DND-41 (cell line): ENCODE results near the gene GAS5.

Source experiments
- ATAC-seq: fragments of 200-7000 bp; cut with Tn5 transposase; 3 replicates; pipeline ENCODE4 v1.9.1; 2021; ENCODE audit warnings: low read depth; ENCODE audit not compliant: insufficient read depth
- DNase-seq: peaks from one replicate; pipeline ENCODE4 v3.0.0-alpha.2; 2020
- H2AFZ ChIP-seq: 2 replicates; pipeline ENCODE4 v1.6.0; 2012; ENCODE audit warnings: low read depth, low read length
- H3K27ac ChIP-seq: 2 replicates; pipeline ENCODE4 v1.5.1; 2012; ENCODE audit warnings: low read length, inconsistent platforms
- H3K27me3 ChIP-seq: fragments of 200-600 bp; sonication (generic); 2 replicates; pipeline ENCODE4 v1.6.0; 2012; ENCODE audit warnings: low read length, mild to moderate bottlenecking, inconsistent platforms; ENCODE audit not compliant: insufficient read depth, poor library complexity
- H3K36me3 ChIP-seq: 2 replicates; pipeline ENCODE4 v1.5.1; 2012; ENCODE audit warnings: low read length, inconsistent platforms; ENCODE audit not compliant: insufficient read depth
- H3K4me1 ChIP-seq: 2 replicates; pipeline ENCODE4 v1.5.1; 2012; ENCODE audit warnings: mild to moderate bottlenecking, low read length; ENCODE audit not compliant: insufficient read depth
- H3K4me2 ChIP-seq: 2 replicates; pipeline ENCODE4 v1.6.0; 2012; ENCODE audit warnings: mild to moderate bottlenecking, moderate library complexity, low read length, inconsistent platforms; ENCODE audit not compliant: insufficient read depth
- H3K4me3 ChIP-seq, 2 experiments: fragments of 200-600 bp in 1 of 2; shearing (Covaris generic) in 1 of 2; 2 replicates each; pipeline ENCODE4 v1.5.1; 2012 to 2016; ENCODE audit warnings: inconsistent platforms in 2 of 2, low read length in 2 of 2, mild to moderate bottlenecking in 2 of 2, low read depth in 1 of 2, moderate library complexity in 1 of 2
- H3K79me2 ChIP-seq: 2 replicates; pipeline ENCODE4 v1.6.0; 2012; ENCODE audit warnings: low read length, inconsistent platforms; ENCODE audit not compliant: insufficient read depth
- H3K9ac ChIP-seq: 2 replicates; pipeline ENCODE4 v1.6.0; 2012; ENCODE audit warnings: low read depth, mild to moderate bottlenecking, inconsistent platforms, low read length, moderate library complexity
- H3K9me3 ChIP-seq: 2 replicates; pipeline ENCODE4 v1.5.1; 2012; ENCODE audit warnings: low read length, moderate library complexity, mild to moderate bottlenecking, inconsistent platforms; ENCODE audit not compliant: insufficient read depth, severe bottlenecking
- H4K20me1 ChIP-seq: 2 replicates; pipeline ENCODE4 v1.6.0; 2012; ENCODE audit warnings: low read length; ENCODE audit not compliant: insufficient read depth
- CTCF ChIP-seq: IDR thresholded peaks from 2 replicates; pipeline ENCODE4 v1.5.1; 2012; ENCODE audit warnings: borderline replicate concordance, low read length, moderate library complexity, mild to moderate bottlenecking; ENCODE audit not compliant: poor library complexity, severe bottlenecking; ENCODE audit errors: extremely low read depth
- EZH2 ChIP-seq: IDR thresholded peaks from 3 replicates; pipeline ENCODE4 v1.6.1; 2012; ENCODE audit warnings: borderline replicate concordance, low read depth, mild to moderate bottlenecking, moderate library complexity, low read length, inconsistent platforms; ENCODE audit not compliant: severe bottlenecking

The GAS5 gene

GRCh38 chr1:173866413-173867115 is 1.2 kb downstream of the GAS5 start:
- no peak for ATAC-seq
- H3K9me3 ChIP-seq = no peaks in the 10 kb centered on the region
- no peak overlapping the region for H2AFZ ChIP-seq
- H3K9ac ChIP-seq = peak overlapping the region; percentile 61
- DNase-seq = no peak
- H3K27me3 ChIP-seq = no peaks in the 10 kb centered on the region
- peak overlapping the region; percentile 67 to 73; a peak in 3 of 4 replicates for H3K4me3 ChIP-seq
- peak overlapping the region; percentile 69 for H3K4me2 ChIP-seq
- peak overlapping the region; percentile 88 for H3K27ac ChIP-seq
- H3K36me3 ChIP-seq = peaks cover 73% of the 10 kb centered on the region
- H3K79me2 ChIP-seq = peaks cover 36% of the 10 kb centered on the region
- TF ChIP-seq CTCF = no peak
- TF ChIP-seq EZH2 = no peak
- H4K20me1 ChIP-seq = peaks cover 27% of the 10 kb centered on the region; the same call in 1 of the 2 replicates
- peaks cover 57% of the 10 kb centered on the region for H3K4me1 ChIP-seq

GRCh38 chr1:173865468-173866164 is 2.2 kb downstream of the GAS5 start:
- peak overlapping the region; percentile 88 for H3K27ac ChIP-seq
- DNase-seq (no peak), ATAC-seq (no peak)
- peak overlapping the region; percentile 61 for H3K9ac ChIP-seq
- peaks cover 36% of the 10 kb centered on the region for H3K79me2 ChIP-seq
- peak overlapping the region; percentile 69 for H3K4me2 ChIP-seq
- peak overlapping the region; percentile 67 to 73; a peak in 3 of 4 replicates for H3K4me3 ChIP-seq
- H3K4me1 ChIP-seq = peaks cover 47% of the 10 kb centered on the region
- TF ChIP-seq EZH2 = no peak
- TF ChIP-seq CTCF = no peak
- no peaks in the 10 kb centered on the region for H3K9me3 ChIP-seq
- no peak overlapping the region for H2AFZ ChIP-seq
- H3K36me3 ChIP-seq = peaks cover 69% of the 10 kb centered on the region
- peaks cover 27% of the 10 kb centered on the region; the same call in 1 of the 2 replicates for H4K20me1 ChIP-seq
- H3K27me3 ChIP-seq = no peaks in the 10 kb centered on the region

- Histone ChIP-seq H3K27me3 (no peaks in the 10 kb centered on the region), H3K4me3 (peak overlapping the region in 1 of 2 experiments; percentile 25; a peak in 1 of 4 replicates), H3K9ac (no peak overlapping the region; the same call in 1 of the 2 replicates), H3K36me3 (peaks cover 71% of the 10 kb centered on the region), H4K20me1 (peaks cover 27% of the 10 kb centered on the region; the same call in 1 of the 2 replicates), H3K4me1 (peaks cover 41% of the 10 kb centered on the region), H3K4me2 (peak overlapping the region; percentile 69; the same call in 1 of the 2 replicates), H2AFZ (no peak overlapping the region), H3K79me2 (peaks cover 36% of the 10 kb centered on the region), H3K9me3 (no peaks in the 10 kb centered on the region), H3K27ac (no peak overlapping the region)
- no peak for TF ChIP-seq CTCF
- no peak for TF ChIP-seq EZH2
- no peak for DNase-seq
- ATAC-seq = no peak
These were observed 3.5 kb downstream of the GAS5 start for GRCh38 chr1:173864179-173864867.
